ENCODE measurements around the gene IGSF21.

Gene IGSF21

GRCh38 chr1:18097206-18097605 is 10.4 kb upstream of the IGSF21 start:
- DNase-seq: no peak

- DNase-seq: no peak
Observed at GRCh38 chr1:18099026-18099425, 8.6 kb upstream of the IGSF21 start.

GRCh38 chr1:18100060-18100459 is 7.5 kb upstream of the IGSF21 start:
- DNase-seq: no peak

- DNase-seq: peak; percentile 21
Observed at GRCh38 chr1:18100491-18101063, 7.0 kb upstream of the IGSF21 start.

- no peak for DNase-seq
Observed at GRCh38 chr1:18101508-18101907, 6.1 kb upstream of the IGSF21 start.

GRCh38 chr1:18103788-18104421 is 3.7 kb upstream of the IGSF21 start:
- no peak for DNase-seq

- no peak for DNase-seq
Observed at GRCh38 chr1:18104546-18105100, 3.0 kb upstream of the IGSF21 start.

GRCh38 chr1:18105196-18105595 is 2.4 kb upstream of the IGSF21 start:
- no peak for DNase-seq

GRCh38 chr1:18108299-18109057 is 880 bp downstream of the IGSF21 start:
- DNase-seq: no peak

GRCh38 chr1:18109058-18109755 is 1.6 kb downstream of the IGSF21 start:
- DNase-seq: peak; percentile 27

- no peak for DNase-seq
Observed at GRCh38 chr1:18109756-18110597, 2.4 kb downstream of the IGSF21 start.

- DNase-seq: no peak
Observed at GRCh38 chr1:18110598-18110939, 3.0 kb downstream of the IGSF21 start.

GRCh38 chr1:18110968-18111367 is 3.4 kb downstream of the IGSF21 start:
- DNase-seq: no peak

GRCh38 chr1:18111605-18112297 is 4.2 kb downstream of the IGSF21 start:
- no peak for DNase-seq

GRCh38 chr1:18112611-18113010 is 5.0 kb downstream of the IGSF21 start:
- peak; percentile 14 for DNase-seq

GRCh38 chr1:18114726-18115410 is 7.3 kb downstream of the IGSF21 start:
- DNase-seq: no peak

- DNase-seq: peak; percentile 61
Observed at GRCh38 chr1:18116777-18117176, 9.2 kb downstream of the IGSF21 start.

GRCh38 chr1:18118078-18118477 is 10.5 kb downstream of the IGSF21 start:
- no peak for DNase-seq

- no peak for DNase-seq
Observed at GRCh38 chr1:18118491-18118890, 10.9 kb downstream of the IGSF21 start.

- DNase-seq: no peak
Observed at GRCh38 chr1:18119289-18119688, 11.7 kb downstream of the IGSF21 start.

GRCh38 chr1:18119771-18120377 is 12.3 kb downstream of the IGSF21 start:
- no peak for DNase-seq

All from NCI-H446 treated with DMSO at 0.1 percent for 48 hours (cell line).